GM19328 (cell line): Measurements from ENCODE around the gene GPR160.

ENCODE experiments used
- ATAC-seq: cut with Tn5 transposase; IDR thresholded peaks from one replicate; pipeline ENCODE4 v1.9.1; 2021; ENCODE audit warnings: mild to moderate bottlenecking, moderate library complexity; ENCODE audit not compliant: unreplicated experiment

The GPR160 gene

DNA sequence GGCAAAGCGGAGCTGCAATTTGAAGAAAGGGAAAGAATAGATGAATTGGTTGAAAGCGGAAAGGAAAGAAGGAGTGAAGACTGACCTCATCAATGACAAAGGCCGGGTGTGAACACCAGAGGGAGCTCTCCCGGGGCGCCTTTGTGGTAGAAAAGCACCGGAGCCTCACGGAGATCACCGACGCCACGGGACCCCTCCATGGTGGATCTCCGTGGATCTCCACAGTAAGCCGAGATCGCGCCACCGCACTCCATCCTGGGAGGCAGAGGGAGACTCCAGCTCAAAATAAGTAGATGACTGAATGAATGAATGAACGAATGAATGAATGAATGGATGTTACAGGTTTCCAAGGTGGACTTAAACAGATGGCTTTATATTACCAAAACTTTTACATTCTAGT is 25.0 kb downstream of the GPR160 start:
- no peak for ATAC-seq

DNA sequence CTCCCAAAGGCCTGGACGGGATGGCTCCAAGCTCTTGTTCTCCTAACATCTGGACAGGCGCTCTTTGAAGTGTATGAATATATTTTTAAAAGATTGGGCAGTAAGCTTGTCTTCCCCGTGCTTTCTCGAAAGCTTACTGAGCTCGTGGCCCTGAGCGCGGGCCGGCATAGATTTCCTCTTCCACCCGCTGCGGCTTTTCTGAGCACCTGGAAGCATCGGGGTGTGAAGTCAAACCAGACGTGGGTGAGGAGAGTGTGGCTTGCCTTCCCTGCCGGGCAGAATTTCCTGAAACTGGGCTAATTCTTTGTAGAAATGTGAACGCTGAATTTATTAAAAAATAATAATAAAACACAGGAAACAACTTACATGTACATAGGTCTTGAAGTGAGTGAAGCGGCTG is 25.9 kb downstream of the GPR160 start:
- ATAC-seq = no peak

DNA sequence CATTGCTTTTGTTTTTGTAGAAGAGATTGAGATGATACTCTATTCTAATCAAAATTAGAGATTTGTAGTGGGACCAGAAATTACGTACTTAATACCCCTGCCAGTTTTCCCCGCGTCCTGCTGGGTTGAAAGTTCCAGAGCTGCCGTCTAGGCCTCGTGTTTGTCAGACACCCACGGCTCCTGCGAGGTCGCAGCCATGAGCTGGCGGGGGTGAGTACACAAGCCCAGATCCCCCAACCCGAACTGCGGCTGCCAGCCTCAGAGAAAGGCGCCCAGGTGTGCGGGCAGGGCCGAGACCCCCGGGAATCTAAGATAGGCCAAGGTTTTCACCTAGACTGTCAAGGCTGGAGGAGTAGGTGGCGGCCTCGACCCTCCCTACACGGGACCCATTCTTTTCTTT is 26.3 kb downstream of the GPR160 start:
- no peak for ATAC-seq

DNA sequence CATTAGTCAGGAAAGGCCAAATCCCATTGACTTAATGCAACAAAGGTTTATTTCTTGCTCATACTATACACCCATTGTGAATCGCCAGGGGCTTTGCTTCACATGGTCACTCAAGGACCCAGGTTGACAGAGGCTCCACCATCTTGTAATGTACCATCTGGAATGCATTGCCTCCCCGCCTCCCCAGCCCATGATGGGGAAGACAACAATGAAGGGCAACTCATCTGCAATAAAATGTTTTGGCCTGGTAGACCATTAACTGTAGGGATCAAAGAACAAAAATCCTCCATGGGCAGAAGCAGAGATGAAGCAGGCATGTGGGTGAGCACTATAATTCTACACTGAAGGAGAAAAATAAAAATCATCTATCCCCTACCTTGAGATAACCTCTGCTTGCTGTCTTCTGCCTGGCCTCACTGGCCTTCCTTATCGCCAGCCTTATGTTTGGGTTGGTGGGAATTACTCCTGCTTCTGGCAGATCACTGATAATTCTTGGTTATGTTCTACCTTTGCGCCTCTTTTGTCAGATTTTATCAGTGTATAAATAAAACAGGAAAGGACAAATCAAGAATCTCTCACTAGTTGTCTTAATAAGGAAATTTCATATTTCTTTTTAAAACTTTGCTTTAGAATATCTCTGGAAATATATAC is 37.8 kb downstream of the GPR160 start:
- no peak for ATAC-seq

DNA sequence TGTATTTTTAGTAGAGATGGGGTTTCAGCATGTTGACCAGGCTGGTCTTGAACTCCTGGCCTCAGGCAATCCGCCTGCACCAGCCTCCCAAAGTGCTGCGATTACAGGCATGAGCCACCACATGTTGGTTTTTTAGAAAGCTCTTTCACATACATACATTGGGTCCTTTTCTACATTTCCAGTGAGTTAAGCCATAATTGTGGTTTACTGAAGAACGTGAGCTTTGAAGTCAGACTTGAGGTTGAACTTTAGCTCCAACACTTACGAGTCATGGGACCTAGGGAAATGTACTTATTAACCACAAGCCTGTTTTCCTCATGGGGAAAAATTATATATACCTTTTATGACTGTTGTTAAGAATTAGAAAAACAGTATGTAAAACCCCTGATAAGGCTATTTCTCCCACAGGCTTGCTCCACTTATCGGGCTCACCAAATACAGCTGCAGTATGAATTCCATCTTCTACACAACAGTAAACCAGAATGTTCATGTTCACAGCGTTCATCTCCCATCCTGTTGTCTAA is 39.0 kb downstream of the GPR160 start:
- no peak for ATAC-seq

DNA sequence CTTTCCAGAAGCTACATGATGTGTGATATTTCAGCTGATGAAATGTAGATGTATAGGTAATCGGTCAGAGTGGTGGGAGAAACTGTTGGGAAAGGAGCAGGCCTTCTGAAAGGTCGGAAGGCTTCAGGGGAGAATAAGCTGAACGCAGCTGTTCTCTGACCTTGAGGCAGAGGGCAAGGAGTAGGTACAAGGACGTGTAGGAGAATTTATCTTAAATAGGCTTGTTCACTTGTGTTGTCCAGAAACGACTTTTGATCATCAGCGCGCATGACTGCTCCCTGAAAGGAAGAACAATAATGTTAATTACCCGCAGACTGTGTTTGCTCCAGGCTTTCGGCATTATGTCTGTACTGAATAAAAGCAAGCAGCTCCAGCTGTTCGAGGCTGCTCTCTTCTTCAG is 39.6 kb downstream of the GPR160 start:
- no peak for ATAC-seq

DNA sequence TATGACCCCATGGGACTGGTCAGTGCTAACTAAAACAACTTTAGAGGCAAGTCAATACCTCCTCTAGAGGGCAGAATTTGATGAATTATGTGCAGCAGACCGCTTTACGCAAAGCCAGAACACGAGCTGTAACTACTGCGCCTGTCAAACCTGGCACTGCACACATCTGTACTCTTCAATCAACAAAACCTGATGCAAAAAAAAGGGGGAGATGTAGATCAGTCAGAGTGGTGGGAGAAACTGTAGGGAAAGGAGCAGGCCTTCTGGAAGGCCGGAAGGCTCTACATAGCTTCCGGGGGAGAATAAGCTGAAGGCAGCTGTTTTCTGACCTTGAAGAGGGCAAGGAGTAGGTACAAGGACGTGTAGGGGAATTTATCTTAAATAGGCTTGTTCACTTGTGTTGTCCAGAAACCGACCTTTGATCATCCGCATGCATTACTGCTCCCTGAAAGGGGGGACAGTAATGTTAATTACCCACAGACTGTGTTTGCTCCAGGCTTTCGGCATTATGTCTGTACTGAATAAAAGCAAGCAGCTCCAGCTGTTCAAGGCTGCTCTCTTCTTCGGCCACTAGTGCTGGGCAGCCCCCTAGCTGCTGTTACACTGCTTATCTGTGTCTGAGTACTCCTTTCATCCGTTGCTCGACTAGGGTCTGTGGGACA is 41.0 kb downstream of the GPR160 start:
- no peak for ATAC-seq

DNA sequence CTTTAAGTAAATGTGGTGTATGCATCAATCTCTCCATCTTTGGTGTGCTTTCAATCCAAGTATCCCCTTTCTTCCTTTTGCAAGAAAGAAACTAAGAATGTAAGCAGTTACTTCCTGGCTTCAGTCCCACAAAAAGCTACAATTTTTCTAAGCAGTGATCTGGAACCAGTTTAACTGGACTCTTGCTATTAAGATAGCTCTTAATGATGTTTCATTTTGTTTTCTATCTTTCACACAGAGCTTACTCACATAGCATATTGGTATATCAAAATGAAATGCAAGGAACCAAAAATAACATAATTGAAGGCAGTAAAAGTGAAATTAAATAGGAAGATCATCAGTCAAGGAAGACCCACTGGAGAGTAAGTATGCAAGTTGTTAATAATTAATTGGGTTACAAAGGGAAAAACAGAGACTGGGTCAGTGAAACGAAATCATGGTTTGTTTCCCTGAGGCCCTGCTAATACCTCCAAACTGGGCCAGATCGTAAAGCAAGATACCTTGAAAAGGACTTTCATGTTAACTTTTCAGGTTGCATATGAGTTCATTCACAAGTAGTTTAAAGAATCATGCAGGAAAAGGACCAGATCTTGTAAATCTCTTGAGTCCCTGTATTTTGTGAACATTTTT is 41.9 kb downstream of the GPR160 start:
- no peak for ATAC-seq

DNA sequence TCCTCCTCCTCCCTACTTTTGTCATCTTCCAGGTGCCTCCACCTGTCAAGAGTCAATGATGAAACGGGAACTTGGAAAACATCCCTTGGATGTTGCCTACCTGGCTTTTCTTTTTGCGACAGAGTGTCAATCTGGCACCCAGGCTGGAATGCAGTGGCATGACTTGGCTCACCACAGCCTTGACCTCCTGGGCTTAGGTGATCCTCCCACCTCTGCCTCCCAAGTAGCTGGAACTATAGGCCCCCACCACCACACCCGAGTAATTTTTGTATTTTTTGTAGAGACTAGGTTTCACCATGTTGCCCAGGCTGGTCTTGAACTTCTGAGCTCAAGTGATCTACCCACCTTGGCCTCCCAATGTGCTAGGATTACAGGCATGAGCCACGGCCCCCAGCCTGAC is 42.8 kb downstream of the GPR160 start:
- ATAC-seq = no peak

DNA sequence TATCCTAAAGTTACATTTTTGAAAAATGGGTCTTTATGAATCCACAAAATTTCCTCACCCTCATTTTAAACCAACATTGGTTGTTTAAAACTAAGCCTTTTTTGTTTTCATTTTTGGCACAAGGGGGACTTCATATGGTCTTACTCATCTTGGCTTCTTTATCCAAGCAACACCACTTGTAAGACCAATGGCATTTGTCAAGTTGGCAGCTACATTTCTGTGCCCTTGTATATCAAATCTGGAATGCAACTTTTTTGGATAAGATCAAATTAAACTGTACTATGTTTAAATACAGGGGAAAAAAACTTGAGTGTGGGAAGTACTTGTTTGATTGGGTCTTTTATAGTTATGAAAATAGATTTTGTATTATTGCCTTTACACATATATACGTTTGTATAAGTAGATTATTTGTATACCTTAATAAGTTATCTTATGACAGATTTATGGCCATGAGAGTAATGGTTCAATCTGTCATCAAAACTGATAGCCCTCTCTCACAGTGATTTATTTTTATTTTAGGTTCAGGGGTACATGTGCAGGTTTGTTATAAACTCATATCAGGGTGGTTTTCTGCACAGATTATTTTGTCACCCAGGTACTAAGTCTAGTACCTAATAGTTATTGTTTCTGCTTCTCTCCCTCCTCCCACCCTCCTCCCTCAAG is 43.4 kb downstream of the GPR160 start:
- no peak for ATAC-seq

DNA sequence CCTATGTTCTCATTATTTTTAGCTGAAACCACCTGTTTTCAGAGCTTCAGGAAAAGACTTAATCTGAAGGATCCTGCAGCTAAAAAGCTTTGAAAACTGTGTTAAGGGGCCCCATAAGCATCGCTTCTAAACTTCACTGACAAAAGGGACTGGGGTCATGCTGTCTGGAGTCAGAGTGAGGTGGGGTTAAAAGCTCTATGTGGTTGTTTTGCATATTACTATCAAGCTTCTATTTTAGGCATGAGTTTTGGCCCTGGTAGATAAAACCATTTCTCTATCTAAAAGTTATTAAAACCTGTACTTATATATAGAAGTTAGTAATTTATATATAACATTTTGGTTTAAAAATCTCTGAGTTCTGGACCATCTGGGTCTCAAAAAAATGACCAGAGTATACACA is 45.5 kb downstream of the GPR160 start:
- no peak for ATAC-seq

DNA sequence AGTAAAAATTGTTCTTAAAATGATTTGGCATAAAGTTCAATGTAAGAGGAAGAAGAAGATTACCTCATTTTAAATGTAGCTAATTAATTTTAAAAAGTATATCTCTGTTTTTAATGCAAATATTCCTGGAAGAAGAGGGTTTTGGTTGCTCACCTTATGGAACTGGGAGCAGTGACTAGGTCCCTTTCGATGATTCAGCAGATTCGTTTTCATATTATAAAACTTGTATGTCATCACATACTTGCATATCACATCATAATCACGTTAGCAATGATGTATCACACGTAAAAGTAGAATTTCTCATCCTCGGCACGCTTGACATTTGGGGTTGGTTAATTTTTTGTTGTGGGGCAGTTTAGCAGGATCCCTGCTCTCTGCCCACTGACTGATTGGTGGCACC is 47.6 kb downstream of the GPR160 start:
- no peak for ATAC-seq

DNA sequence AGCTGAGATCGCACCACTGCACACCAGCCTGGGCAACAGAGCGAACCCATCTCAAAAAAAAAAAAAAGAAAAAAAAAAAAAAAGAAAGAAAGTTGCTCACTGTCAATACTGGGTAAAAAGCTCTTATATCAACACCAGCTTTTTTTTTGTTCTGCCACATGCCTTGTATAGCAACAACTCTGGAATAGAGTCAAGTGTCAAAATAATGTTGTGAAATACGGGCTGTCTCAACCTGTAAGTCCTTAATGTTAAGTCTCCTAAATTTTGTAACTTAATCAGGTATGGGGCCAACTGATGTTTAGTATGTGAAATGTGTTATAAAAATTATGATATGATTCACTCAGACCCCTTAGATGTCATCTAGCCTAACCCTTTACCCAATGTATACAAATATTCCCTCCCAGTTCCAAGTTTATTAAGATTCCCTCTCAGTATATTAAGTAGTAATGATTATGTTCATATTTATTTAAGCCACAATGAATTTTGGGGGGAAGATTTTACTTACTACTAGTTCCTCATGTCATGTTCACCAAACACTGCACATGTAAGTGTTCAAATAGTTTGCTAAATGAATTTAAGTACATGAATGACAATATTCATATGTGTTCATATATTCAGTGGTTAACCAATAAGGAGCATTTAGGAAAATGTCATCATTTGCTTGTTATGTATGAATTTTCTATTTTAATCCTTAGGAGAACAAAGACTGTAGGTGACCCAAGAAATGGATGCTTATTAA is 52.2 kb downstream of the GPR160 start:
- no peak for ATAC-seq

DNA sequence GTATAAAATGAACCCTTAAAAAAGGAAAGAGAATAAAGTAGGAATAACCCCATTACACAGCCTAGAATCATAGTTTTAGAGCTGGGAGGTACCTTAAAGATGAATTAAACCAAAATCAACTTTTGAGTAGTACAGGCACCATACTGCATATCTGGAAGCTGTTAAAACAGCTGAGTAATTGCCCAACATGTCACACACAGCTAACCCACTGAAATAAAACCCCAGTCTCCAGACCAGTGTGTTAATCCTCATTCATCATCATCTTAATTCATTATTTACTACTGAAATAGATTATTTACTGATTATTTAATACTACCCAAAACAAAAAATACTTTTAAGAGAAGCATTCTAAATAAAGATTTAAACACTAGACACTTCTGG is 52.8 kb downstream of the GPR160 start:
- no peak for ATAC-seq

DNA sequence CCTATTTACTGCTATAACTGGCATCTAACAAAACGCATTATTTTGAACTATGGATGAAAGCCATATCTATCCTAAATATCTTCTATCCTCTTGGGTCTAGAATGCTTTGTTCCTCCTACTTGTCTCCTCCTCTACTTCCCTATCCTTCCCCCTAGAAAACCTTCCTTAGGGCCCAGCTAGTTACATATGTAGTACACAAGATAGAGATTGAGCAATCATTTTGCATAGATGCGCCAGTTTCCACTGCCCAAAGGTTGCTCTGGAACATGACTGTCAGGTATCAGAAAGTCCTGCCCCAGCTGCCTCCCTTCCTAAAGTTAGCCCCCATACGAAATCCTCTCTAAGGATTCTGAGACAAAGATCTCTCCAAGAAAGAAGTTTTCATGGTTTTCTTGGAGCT is 55.1 kb downstream of the GPR160 start:
- no peak for ATAC-seq

DNA sequence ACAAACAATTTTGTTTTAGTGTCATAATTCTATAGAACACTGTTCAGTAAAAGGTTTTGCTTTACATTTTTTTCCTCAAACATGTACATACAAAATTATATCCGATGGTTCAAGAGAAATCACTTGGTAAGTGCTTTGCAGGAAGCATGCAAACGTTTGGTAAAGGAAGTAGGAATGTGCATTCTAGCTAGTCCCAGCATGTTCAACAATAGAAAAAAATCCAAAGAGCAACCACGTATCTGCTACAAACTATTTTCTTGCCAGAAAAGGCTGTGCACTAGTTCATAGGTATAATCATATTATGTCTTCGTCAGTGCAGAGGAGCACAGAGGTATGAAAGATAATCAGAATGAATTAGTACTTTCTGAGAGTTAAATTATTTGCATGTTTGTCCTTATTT is 58.0 kb downstream of the GPR160 start:
- ATAC-seq = no peak

DNA sequence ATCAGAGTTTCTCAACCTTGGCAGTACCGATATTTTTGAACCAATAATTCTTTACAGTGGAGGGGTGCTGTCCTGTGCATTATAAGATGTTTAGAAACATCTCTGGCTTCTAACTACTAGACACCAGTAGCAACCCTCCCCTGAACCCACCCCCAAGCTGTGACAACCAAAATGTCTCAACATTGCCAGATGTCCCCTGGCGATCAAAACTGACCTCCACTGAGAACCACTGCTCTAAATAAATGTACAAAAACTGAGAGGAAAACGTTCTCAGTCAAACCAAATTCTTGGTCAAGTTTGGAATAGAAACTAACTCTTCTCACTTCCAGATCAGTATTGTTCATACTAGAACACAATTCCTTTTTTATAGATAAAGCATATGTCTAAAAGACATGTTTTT is 58.5 kb downstream of the GPR160 start:
- ATAC-seq = no peak

DNA sequence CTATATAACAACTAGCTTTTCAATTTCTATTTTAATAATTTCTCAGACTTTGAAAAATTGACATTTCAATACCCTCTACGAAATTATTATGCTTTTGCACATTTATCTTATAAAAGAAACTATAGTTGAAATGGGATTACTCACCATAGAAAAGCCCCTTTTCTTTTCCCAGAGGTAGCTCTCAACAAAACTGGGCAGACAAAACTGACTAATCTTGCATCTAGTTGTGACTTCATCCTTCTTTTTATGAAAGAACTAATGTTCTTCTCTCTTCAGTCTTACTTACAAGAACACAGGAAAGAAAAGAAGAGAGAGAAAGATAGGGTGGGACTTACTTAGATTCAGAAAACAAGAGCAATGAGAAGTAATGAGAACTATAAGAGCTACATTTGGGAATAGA is 61.0 kb downstream of the GPR160 start:
- ATAC-seq = no peak

DNA sequence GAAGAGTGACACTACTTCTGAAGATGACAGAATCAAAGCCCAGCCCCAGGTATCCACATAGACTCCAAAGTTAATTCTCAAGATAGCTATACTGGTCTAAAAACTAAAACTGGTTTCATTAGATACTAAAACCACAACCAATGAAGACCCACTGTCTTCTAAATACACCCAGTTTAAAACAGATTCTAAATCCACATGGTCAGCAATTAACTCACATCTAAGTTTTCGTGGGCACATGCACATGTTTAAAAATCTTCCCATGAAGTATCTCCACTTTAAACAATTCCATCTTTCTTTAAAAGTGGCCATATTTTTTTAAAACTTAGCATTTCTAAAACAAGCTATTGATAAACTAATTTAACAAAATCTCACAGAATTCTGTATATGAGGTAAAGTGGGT is 63.1 kb downstream of the GPR160 start:
- no peak for ATAC-seq

DNA sequence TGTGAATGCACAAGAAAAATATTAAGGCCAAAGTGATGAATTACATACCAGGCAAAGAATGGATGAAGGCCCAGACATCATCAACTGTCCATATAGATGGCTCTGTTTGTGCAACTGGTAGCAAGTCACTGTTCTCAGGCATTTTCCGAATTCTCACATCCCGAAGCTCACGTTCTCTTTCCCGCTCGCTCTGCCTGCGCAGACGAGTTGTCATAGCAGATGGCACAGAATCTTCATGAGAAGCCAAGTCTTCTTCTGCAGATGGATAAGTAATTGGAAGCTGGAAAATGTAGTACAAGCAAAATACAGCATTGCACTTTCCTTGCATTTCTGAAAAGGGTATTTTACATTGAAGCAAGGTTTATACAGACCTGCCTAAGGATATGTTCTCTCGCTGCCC is 64.6 kb downstream of the GPR160 start:
- ATAC-seq = no peak

DNA sequence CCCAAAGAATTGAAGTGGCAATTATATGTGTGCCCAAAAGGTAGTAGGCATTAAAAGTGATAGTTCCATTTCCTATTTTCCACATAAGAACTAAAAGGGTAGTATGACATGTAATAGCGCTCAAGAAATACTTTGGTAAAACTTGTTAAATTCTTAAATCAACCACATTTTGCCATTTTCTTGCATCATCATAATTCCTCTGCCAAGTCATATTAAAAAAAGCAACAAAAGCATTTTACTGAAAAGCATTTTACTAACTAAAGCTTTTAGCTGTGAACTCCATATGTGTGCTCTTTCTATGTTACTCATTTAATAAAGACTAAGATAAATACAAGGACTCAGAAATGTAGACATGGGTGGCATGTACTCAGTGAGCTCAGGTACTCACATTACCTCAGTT is 70.1 kb downstream of the GPR160 start:
- ATAC-seq = no peak
